Activated T-cell treated with anti-CD3 and anti-CD28 coated beads for 48 hours (primary cell): Measurements from ENCODE around the gene WDR7.

ENCODE experiments used
- DNase-seq: peaks from one replicate; pipeline ENCODE4 v3.0.0-alpha.2; 2020; ENCODE audit warnings: low read depth

Gene WDR7

DNA sequence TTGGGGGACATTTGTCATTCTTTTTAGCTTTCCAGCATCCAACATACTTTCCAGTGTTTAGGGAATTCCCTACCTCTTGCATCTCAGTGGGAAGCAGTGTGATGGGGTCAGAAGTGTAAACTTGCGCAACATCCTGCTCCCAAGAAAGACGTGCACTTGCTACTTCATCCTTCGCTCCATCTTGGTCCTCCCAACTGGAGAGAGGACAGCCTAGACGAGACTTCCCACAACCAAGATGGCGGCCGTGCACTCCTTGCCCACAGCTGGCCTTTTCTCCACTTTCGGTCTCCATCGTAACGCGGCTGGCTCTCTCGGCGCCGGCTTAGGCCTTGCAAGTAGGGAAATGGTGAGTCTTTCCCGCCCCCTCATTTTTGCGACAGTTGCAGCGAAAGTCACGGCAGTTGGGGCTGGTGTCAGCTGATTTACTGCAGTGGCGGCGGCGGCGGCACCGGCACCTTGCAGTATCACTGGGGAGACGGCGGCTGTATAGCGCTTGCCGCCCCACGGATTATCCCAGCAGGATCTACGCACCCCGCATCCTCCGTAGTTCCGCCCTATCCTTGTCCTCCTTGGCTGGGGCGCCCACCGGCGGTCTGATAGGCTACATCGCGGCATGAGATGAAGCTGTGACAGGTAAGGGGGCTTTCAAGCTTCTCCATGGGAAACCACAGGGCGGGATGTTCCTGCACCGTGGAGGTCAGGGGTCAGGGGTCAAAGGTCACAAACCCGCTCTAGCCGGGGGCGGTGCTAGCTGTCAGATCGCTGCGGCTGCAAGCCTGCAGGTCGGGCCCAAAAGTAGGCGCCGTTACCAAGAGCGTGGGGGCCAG is at the start of gene WDR7:
TSS of gene WDR7 (plus strand) at position 416 of the 827 bp plus-strand sequence. CDS start 21,157 bp downstream, outside the sequence.
- peak; percentile 90 for DNase-seq

DNA sequence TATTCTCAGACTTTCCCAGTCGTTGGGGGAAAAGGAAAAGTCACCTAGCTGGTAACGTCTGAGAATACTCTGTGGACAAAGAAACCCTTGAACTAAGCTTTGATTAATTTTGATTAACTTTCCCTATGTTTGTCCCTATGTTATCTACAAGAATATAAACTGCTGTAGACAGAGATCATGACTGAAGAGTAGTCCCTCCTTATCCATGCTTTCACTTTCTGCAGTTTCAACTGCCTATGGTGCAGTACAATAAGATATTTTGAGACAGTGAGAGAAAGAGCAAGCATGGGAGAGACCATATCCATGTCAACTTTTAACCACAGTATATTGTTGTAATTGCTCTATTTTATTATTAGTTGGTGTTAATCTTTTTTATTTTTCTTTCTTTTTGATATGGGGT is 44.5 kb upstream of the WDR7 start:
- DNase-seq, result no peak

DNA sequence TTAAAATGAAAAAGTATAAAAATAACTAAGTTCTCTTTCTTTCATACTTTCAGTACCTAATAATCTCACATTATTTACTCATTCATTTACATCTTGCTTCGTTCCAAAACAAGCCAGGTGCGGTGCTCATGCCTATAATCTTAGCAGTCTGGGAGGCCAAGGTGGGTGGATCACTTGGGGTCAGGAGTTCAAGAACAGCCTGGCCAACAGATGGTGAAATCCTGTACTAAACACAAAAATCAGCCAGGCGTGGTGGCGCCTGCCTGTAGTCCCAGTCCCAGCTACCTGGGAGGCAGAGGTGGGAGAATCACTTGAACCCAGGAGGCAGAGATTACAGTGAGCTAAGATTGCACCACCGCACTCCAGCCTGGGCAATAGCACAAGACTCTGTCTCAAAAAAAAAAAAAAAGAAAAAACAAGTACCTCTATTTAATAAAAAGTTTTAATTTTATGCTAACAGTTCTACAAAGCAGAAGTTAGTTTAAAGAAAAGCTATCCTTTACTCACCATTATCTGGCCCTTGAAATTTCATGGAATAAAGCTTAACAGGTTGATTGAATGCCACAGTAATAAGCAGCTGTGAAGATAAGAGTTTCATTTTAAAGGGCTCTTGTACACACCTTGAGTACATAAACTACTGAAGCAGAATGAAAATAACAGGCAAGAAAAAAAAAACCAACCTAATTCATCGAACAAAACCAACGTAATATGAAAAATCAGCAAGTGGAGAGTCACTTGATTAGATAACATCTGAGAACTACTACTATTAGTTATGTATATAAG is 35.2 kb upstream of the WDR7 start:
- no peak for DNase-seq

DNA sequence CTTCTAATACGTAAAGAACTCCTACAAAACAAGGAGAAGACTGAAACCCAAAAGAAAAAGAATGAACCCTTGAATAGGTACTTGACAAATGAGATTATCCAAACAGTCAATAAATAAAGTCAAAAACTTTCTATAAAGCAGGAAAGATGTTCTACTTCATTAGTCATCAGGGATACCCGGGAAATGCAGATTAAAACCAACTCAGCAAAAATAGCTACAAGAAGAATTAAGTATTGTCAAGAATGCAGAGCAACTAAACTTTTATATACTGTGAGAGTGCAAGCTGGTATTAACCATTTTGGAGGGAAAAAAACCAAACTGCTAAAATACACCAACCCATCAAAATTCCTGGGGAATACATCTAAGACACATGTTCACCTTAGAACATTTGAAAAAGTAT is 23.2 kb upstream of the WDR7 start:
- DNase-seq, result no peak

DNA sequence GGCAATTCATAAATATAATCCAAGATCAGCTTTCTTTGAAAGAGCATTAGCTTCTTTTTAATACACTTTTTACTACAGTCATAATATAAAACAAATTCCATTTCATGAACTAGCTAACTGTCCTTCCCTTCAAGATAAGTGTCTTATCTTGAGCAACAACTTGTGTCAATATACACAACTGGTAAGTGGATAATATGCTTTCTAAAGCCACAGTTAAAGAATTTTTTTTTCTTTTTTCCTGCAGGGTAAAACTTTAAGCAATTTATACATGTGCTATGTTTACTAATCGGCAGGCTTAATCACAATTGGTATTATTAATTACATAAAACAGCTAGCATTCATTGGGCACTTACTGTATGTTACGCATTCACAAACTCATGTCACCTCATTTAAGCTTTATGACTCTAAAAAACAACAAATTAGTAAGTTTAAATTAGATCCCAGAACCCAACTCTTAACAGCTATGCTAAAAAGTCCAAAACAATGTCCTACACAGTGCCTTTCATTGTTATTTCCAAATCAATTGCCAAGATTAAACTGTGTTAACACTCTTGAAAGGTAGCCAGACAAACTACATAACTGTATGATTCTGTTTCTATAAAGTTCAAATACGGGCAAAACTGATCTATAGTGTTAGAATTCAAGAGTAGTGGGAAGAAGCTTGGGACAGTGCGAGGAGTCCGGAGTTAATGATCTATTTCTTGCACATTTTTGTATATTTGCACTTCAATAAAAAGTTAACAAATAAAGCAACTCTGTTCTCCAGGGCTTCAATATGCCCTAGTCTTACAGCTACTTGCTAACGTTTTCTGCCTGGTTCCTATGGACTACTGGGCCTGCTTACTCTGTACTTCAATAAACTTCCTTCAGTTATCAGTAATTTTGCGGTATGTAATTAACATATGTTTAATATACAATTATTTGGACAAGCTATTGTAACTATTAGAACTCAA is 18.8 kb upstream of the WDR7 start:
- no peak for DNase-seq

DNA sequence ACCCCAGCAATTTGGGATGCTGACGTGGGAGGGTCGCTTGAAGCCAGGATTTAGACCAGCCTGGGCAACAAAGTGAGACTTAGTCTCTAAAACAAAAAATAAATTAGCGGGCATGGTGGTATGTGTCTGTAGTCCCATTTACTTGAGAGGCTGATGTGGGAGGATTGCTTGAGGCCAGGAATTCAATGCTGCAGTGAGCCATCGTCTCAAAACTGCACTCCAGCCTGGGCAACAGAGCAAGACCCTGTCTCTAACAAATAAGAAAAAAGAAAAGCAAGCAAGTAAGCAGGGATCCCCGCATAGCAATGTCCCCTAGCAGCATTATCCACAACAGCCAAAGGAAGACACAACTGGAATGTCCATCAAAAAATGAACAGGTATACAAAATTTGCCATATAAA is 16.2 kb upstream of the WDR7 start:
- no peak for DNase-seq

DNA sequence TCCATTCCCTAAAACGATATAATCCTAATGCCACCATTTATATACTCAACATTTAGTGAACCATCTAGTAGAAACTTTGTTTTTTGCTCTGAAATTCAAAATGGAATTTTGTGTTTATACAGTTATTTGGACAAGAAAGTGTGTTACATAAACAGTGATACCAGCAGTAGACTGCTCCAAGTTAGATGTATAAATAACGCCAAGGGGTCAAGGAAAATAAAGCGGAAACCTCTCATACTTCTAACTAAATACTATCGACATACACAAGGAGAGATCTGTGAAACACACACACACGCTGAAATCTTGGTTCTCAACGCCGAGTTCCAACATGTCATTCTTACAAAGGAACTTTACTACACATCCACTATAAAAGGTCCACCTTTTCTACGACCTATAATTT is 14.0 kb upstream of the WDR7 start:
- no peak for DNase-seq

DNA sequence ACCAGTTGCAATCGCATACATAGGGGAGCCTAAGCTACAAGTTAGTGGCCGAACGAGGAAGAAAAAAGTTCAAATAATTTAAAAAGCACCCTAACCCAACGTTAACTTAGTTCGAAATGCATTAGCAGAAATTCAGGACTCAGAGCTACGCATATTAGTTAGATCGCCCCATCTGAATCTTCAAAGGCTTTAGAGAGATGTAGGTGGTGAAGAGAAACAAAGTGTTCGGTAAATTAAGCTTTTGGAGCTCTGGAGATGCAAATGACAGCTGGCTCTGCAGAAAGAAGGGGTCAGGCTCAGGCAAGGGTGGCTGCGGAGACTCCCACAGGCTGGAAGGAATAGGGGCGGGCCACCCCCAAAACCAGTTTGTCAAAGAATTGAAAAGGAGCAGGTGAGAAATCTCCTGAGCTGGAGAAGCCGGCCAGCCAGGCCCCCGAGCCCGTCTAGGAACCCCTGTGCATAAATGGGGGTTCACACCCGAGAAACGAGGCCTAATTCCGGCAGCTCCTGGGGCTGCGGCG is 13.4 kb upstream of the WDR7 start:
- DNase-seq, result no peak

DNA sequence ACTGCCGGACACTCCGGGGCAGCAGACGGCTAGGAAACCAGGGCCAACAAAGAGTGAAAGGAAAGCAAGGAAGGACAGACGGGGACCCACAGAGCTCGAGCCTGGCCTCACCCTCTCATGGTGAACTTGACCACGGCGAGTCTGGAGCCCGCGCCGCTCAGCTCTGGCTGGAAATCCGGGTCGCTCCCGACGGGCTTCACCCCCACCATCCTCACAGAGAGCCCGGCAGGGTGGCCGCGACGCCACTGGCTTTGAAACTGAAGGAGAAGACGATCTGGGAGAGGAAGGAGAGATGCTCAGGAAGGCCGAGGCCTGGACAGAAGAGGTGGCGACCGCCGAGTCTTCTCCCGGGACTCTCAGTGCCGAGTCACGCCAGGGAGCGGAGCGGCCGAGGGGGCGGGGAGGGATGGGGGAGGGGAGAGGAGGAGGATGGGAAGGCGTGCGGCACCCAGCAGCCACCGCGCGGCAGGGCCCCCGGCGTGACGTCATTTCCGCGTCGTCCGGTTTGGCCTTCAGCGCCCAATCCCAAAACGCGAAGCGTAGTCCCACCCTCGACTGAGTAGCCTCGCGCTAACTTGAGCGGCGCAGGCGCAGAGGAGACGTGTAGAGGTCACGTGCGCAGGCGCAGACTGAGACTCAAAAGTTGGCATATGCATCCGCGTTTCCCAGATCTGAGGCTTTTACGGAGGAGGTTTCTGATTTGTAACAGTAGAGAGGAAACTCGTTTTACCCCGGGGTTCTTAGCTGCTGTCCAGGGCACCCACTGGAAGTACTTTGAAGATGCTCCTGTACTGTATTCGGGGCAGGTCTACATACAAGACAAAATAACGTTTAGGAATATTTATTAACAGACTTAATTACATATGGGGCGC is 12.7 kb upstream of the WDR7 start, which contains the start of gene TXNL1:
TSS of gene TXNL1 (minus strand) at position 361 of the 872 bp plus-strand sequence. CDS start at position 209, 152 bp downstream.
- peak; percentile 99 for DNase-seq

DNA sequence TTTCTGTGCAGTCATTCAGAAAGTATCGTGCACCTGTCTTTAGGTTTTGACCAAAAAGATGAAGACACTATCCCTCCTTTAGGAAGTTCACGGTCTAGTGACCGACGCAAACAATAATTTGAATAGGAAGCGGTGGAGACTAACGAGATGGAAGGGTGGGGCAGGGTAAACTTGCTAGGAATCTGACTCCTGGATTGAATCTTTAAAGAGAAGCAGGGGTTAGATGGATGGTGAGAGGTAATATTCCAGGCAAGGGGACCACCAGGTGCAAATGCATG is 12.1 kb upstream of the WDR7 start:
- no peak for DNase-seq

DNA sequence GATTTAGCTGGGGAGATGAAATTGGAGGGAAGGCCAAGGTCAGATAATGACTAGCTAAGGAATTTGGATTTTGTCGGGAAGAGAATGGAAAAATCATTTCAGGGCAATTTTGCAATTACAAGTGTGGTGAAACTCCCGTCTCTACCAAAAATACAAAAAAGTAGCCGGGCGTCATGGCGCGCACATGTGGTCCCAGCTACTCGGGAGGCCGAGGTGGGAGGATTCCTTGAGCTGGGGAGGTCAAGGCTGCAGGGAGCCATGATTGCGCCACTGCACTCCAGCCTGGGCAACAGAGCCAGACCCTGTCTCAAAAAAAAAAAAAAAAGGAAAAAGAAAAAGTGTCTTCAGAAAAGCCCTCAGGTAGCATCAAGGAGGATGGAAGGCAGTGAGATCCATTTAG is 11.6 kb upstream of the WDR7 start:
- no peak for DNase-seq

DNA sequence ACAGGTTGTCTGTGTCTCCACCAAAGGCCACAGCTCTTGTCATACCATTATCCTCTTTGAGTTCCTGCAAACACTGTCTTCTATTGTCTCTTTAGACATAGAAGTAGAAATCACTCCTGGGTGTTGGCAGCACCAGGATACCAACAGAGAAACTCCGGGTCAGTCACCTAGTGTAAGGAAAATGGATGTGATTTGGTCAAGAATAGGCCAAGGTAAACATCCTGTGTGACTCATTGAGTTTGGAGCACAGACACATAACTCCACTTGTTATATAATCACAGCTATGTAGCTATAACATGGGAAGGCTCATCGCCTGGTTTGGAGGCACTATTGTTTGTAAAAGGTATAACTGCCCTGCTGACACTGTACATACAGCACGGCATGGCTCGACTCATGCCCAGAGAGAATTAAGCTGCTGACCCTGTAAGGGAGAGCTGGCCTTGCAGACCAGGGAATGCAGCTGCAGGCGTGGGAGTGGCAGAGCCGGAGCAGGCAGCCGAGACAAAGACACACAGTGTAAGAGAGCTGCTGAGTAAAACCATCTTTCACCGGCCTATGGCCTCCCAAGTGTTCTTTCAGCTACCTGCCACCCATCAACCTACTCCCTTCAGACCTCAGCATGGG is 9.3 kb upstream of the WDR7 start:
- no peak for DNase-seq

DNA sequence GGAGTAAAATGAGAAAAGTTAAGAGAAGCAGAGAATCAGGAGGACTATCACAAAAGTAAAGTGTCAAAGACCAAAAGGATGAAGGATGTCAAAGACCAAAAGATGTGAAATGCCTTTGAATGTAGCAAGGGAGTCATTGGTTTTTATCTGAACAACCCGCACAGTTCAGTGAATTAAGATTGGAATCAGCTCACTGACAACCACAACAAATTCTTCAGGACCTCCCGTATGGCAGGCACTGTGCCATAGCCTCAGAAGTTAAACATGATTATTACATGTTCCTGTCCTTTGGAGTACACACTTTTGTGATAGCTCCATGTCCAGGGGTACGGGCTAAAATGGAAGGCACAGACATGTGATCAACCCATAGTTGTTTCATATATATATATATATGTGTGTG is 7.8 kb upstream of the WDR7 start:
- no peak for DNase-seq

DNA sequence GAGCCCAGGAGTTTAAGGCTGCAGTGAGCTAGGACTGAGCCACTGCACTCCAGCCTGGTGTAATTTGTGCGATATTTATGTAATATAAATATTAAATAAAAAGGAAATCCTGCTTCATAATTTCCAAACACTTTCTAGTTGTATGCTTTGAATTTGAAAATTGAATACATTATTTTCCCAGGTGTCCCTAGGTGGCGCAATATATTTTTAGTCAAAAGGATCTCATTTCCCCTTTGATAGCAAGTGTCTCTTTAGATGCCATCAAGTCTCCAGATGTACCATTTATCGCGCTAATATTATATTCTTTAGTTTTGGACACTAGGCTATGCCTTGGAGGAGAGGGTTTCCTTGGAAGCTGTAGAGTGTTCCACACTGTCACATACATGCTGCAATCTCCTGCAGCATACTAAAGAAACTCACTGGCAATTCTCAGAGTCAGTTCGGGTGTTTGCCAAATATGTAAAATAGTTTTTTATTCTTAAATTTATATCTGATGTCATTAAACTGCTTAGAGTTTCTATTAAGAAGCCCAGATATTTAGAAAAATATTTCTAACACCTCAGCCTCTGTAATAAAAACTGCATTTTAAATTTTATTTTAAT is 5.6 kb upstream of the WDR7 start:
- DNase-seq, result no peak

DNA sequence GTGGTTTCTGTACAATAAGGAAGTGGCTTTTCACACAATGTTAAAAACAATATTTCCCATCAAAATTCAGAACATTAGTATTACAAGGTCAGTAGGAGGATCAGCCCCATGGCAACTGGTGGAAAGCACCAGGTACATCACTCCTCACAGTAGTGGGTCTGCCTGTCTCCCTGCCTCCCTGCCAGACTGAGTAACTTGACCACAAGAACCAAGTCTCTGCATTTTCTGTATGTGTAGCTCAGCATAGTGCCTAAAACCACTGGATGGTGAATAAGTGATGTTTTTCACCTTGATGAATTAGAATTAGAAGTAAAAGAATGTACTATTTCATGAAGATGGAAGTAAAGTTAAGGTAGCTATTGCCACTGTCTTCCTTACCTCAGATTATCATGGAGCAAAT is 4.1 kb upstream of the WDR7 start:
- no peak for DNase-seq

DNA sequence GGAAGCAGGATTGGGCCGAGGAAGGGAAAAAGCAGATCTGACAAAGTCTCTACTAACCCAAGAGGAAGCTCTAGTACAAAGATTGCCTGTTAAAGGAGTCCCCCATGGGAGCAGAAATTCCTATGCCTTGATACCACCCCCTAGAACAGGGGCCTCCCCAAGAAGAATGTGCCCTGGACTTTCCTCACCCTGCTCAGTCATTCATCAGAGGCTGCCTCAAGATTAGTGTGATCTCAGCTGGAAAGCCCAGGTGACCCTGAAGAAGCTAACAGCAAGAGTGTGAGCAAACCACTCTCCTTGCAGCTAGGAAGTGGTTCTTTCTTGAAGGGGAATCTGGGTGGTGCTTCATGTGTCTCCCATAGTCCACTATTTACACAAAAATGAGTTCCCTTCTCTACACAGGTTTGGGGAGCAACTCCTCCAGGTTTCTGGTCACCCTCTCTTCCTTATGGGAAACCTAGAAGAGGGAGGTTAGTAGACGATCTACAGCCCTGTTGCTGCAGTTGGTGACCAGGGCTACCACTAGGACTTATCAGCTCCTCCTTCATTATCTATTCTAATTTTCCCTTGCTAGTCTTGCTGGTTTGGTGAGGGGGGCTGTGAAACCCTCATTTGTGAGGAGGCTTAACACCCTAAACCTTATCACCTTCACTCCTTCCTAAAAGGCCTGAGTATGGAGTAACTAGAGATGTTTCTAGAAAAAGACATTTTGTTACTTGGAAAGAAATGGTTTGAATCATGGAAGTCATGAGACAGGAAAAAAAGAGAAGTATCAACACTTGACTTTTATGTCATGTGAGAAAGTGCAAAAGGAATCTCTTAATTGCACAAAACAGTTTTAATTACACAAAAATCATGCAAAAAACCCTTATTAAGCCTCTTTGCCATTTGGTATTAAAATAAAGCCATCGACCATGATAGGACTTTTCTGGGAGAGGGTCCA is 2.9 kb upstream of the WDR7 start:
- no peak for DNase-seq

DNA sequence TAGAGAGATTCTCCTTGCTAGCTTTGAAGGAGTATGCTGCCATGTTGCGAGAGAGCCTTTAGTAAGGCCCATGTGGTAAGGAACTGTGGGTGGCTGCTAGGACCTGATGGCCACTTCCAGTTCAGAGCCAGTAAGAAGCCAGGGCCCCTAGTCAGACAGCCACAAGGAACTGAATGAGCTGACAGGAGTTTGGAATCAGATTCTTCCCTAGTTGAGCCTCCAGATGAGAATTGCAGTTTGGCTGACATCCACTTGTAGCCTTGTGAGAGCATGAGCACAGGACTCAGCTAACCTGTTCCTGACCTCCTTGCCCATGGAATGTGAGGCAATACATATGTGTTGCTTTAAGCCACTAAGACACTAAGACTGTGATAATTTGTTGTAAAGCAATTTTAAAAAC is 1.2 kb upstream of the WDR7 start:
- DNase-seq, result no peak

DNA sequence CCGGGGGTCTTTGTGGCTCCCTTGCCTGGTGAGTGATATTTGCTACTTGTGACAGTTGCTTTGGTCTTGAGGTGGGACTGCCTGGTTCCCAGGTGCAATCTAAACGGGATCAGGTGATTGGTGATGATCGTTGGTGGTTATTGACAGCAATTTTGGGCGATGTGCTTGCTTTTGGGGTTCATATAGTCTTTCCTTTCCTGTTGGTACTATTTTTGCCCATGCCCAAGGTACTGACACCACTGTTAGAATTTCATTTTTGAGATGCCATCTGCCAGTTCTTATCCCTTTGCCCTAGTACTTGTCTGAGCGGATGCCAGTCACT is 573 bp downstream of the WDR7 start:
- DNase-seq, result no peak

DNA sequence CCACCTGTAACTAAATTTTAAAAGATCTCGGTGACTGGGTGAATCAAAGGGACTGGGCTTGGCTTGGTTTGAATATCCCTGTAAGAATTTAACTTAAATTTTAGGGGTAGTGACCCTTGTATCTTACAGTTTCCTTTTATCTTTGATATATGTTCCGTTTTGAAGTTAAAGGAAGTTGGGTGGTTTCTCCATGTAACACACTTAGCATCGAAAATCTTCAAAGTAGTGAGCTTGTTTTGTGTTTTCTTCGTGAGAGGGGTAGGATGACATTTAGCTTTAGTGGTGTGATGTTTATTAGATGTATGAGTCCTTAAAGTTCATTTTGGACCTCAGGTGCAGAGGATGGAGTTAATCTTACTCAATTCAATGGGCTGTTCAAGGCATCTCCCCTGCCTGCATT is 1.6 kb downstream of the WDR7 start:
- no peak for DNase-seq
